ENCODE measurements around the gene HS3ST3A1. TPM values are rescaled to one million over a fixed set of nuclear protein-coding genes. Genes with fewer than 3 reads are reported as not detected.

The HS3ST3A1 gene
- total RNA-seq, 2 experiments from 2014 or later: 0.21 TPM; not detected in 1

- no peaks in the 10 kb centered on the region for H3K9me3 Mint-ChIP-seq (ENCODE audit: low read depth)
- no peaks in the 10 kb centered on the region for H3K36me3 Mint-ChIP-seq
- peaks cover 12% of the 10 kb centered on the region for H3K27me3 Mint-ChIP-seq
- DNase-seq (no peak), ATAC-seq (no peak)
- H3K4me1 Mint-ChIP-seq: no peaks in the 10 kb centered on the region
- CTCF ChIA-PET: no interaction called here
- no peak overlapping the region for H3K4me3 Mint-ChIP-seq
- H3K27ac Mint-ChIP-seq: no peak overlapping the region
Observed at GRCh38 chr17:13626703-13627102, 25.0 kb upstream of the HS3ST3A1 start.

DNA sequence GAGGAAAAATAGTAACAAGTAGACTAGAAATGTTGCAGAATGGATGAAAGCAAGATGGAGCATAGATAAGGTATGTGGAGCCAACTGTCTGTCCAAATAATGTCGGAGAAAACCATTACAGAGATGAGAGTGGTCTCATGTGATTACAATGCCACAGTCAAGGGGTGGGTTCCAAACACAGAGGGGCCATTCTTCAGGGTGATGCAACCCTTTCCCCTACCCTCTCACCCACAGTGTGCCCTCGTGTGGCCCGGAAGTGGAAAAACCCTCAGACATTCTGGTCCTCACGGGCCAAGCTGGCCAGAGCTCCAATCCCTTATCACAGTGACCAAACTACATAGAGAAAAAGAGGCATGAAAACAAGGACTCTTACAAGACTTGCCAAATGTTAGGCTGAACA, 17.7 kb upstream of the HS3ST3A1 start:
- Mint-ChIP-seq H3K27me3 (peaks cover 25% of the 10 kb centered on the region), H3K36me3 (no peaks in the 10 kb centered on the region), H3K4me3 (no peak overlapping the region), H3K9me3 (ENCODE audit: low read depth) (peaks cover 2% of the 10 kb centered on the region), H3K27ac (no peak overlapping the region), H3K4me1 (no peaks in the 10 kb centered on the region)
- ATAC-seq (no peak), DNase-seq (no peak)
- CTCF ChIA-PET: no interaction called here

DNA sequence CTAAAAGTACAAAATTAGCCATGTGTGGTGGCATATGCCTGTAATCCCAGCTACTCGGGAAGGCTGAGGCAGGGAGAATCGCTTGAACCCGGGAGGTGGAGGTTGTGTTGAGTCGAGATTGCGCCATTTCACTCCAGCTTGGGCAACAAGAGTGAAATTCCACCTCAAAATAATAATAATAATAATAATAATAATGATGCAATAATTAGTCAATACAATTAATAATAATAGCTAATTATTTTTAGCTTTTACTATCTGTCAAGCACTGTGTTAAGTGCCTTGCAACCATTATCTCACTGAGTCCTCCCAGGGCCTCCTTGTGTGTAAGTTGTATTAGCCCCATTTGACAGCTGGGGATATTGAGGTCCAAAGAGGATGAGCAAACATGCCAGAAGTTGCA, 14.3 kb upstream of the HS3ST3A1 start:
- ATAC-seq: no peak
- H3K4me3 Mint-ChIP-seq: no peak overlapping the region
- no peak for DNase-seq
- H3K36me3 Mint-ChIP-seq: no peaks in the 10 kb centered on the region
- no peak overlapping the region for H3K27ac Mint-ChIP-seq
- CTCF ChIA-PET: no interaction called here
- no peaks in the 10 kb centered on the region for H3K4me1 Mint-ChIP-seq
- H3K9me3 Mint-ChIP-seq (ENCODE audit: low read depth): peaks cover 2% of the 10 kb centered on the region
- peaks cover 16% of the 10 kb centered on the region for H3K27me3 Mint-ChIP-seq

- no peak overlapping the region for H3K4me3 Mint-ChIP-seq
- DNase-seq (no peak), ATAC-seq (no peak)
- H3K27ac Mint-ChIP-seq: no peak overlapping the region
- H3K36me3 Mint-ChIP-seq: no peaks in the 10 kb centered on the region
- peaks cover 2% of the 10 kb centered on the region for H3K27me3 Mint-ChIP-seq
- CTCF ChIA-PET: no interaction called here
- H3K9me3 Mint-ChIP-seq (ENCODE audit: low read depth): peaks cover under 1% of the 10 kb centered on the region
- no peaks in the 10 kb centered on the region for H3K4me1 Mint-ChIP-seq
Observed at GRCh38 chr17:13609941-13610340, 8.2 kb upstream of the HS3ST3A1 start.

DNA sequence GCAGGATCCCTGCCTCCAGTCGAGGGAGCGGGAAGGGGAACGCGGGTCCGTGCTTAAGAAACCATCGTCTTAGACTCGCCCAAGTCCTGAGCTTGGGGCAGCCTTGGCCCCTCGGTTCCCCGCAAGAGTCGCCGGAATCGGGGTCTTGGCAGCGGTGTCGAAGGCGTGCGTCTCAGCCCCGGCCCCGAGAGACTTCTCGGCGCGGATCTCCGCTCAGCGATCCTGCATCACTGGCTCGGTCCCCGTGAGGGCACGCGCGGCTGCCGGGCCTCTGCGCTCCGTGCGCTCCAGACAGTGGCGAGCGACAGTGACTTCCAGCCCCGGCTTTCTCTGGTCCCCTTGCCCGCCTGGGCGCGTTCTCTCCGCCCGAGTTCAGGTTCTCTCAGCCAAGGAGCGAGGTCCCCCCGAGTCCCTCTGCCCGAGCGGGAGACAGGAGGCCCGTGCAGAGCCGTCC, 380 bp downstream of the HS3ST3A1 start:
- no peaks in the 10 kb centered on the region for H3K9me3 Mint-ChIP-seq (ENCODE audit: low read depth)
- CTCF ChIA-PET: interaction anchor here (1.7 kb wide), 1 partner anchor 701 kb away, joined by 4 read pairs; no protein-coding TSS in a partner anchor
- no peak overlapping the region for H3K4me3 Mint-ChIP-seq
- DNase-seq (no peak), ATAC-seq (peak; percentile 36)
- peaks cover 1% of the 10 kb centered on the region for H3K36me3 Mint-ChIP-seq
- peaks cover 63% of the 10 kb centered on the region for H3K27me3 Mint-ChIP-seq
- peaks cover 8% of the 10 kb centered on the region for H3K4me1 Mint-ChIP-seq
- H3K27ac Mint-ChIP-seq: no peak overlapping the region

GRCh38 chr17:13600475-13601321, 1.0 kb downstream of the HS3ST3A1 start:
- ATAC-seq (no peak), DNase-seq (no peak)
- H3K9me3 Mint-ChIP-seq (ENCODE audit: low read depth): no peaks in the 10 kb centered on the region
- peaks cover 1% of the 10 kb centered on the region for H3K36me3 Mint-ChIP-seq
- H3K27me3 Mint-ChIP-seq: peaks cover 66% of the 10 kb centered on the region
- no peak overlapping the region for H3K27ac Mint-ChIP-seq
- CTCF ChIA-PET: interaction anchor here (1.7 kb wide), 1 partner anchor 702 kb away, joined by 4 read pairs; no protein-coding TSS in a partner anchor
- no peak overlapping the region for H3K4me3 Mint-ChIP-seq
- peaks cover 8% of the 10 kb centered on the region for H3K4me1 Mint-ChIP-seq

DNA sequence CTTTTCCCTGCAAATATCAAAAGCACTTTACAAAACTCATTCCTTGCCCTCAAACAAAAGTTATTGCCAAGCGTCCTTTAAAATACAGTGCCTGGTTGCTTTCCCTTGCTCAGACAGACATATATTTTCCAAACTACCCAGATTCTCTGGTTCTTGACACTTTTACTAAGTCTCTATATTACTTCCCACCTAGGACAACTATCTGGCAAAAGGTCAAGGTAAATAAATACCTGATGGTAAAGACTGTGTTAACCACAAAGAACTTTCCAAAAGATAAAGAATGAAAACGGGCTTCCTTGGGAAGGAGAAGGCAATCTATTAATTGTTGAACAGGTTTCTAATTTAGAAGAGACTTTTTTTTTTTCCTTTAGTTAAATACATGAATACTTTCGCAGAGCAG, 1.9 kb downstream of the HS3ST3A1 start:
- no peak overlapping the region for H3K27ac Mint-ChIP-seq
- DNase-seq: no peak
- H3K4me3 Mint-ChIP-seq: no peak overlapping the region
- peaks cover 71% of the 10 kb centered on the region for H3K27me3 Mint-ChIP-seq
- H3K9me3 Mint-ChIP-seq (ENCODE audit: low read depth): no peaks in the 10 kb centered on the region
- H3K36me3 Mint-ChIP-seq: peaks cover 1% of the 10 kb centered on the region
- peaks cover 12% of the 10 kb centered on the region for H3K4me1 Mint-ChIP-seq
- CTCF ChIA-PET: interaction anchor here (1.7 kb wide), 1 partner anchor 702 kb away, joined by 4 read pairs; no protein-coding TSS in a partner anchor
- no peak for ATAC-seq

- no peak overlapping the region for H3K27ac Mint-ChIP-seq
- no peak overlapping the region for H3K4me3 Mint-ChIP-seq
- H3K36me3 Mint-ChIP-seq: peaks cover 1% of the 10 kb centered on the region
- H3K9me3 Mint-ChIP-seq (ENCODE audit: low read depth): no peaks in the 10 kb centered on the region
- ATAC-seq (no peak), DNase-seq (no peak)
- H3K27me3 Mint-ChIP-seq: peaks cover 69% of the 10 kb centered on the region
- CTCF ChIA-PET: interaction anchor here (5.7 kb wide), 1 partner anchor 703 kb away, joined by 48 read pairs; the partner anchor contains the start of gene HS3ST3B1
- H3K4me1 Mint-ChIP-seq: peaks cover 13% of the 10 kb centered on the region
Observed at GRCh38 chr17:13599168-13599577, 2.6 kb downstream of the HS3ST3A1 start.

DNA sequence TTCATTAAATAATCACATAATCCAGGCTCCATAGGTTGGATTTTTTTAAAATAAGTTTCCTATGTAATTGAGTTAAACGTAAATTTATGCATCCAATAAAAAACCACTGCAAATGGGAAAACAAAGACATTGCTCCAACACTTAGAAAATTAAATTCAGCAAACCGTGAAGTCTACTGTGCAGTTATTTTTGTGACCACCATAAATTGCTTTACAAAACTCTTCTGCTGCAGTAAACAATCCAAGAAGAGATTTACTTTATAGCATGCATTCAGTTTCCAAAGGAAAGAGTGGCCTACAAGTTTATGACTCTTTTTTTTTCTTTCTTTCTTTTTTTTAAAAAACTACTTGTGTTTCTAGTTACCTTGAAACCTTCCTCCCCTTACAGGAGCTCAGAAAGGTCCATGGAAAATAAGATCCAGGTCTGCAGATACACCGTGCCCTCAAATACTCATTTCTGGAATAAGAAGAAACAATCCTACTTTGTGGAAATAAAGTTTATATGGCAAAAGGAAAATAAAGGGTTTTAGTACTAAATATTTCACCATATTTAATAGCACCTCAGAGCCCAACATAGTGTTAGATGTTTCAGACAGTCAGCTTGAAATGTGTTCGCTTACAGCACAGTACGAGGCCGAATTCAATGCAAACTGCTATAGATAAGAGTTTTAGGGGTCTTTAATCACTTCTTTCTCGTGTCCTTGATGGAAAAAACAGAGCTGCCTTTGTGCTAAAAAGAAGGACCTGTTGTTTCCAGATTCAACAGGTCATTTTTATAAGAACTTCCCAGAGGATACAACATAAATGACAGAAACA, 3.2 kb downstream of the HS3ST3A1 start:
- no peak for ATAC-seq
- H3K27ac Mint-ChIP-seq: no peak overlapping the region
- H3K27me3 Mint-ChIP-seq: peaks cover 63% of the 10 kb centered on the region
- H3K36me3 Mint-ChIP-seq: peaks cover 1% of the 10 kb centered on the region
- H3K4me3 Mint-ChIP-seq: no peak overlapping the region
- no peaks in the 10 kb centered on the region for H3K9me3 Mint-ChIP-seq (ENCODE audit: low read depth)
- peaks cover 13% of the 10 kb centered on the region for H3K4me1 Mint-ChIP-seq
- CTCF ChIA-PET: interaction anchor here (0.6 to 5.7 kb wide), 3 partner anchors 704 to 711 kb away, joined by 3 to 48 read pairs (median 3); partner anchors contain the start of gene HS3ST3B1
- no peak for DNase-seq

DNA sequence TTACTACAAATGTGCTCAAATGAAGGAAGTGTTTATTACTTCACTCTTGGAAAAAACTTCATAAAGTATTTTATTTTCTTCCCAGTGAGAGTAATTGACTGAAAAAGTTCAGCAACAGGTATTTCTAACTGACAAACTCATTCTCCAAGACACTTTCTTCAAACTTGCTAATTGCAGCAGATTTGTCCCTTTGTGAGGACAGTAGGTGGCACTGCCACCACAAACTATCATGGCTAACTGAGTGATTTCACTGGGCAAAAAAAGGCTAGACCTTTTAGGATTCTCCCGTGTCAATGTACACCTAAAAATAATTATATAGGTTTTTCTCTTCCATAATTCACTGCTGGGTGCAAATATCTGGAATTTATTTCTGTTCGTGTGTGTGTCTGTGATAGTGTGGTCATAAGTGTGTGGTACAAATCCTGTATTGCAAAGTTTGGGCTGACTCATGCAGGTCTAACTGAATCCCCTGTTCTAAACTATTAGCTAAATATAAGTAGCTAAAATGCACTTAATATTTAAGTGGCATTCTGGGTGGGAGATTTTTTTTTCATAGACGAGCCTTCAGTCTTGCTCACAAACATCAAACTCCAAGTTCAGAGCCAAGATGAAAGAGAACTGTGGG, 3.9 kb downstream of the HS3ST3A1 start:
- Mint-ChIP-seq H3K27ac (no peak overlapping the region), H3K9me3 (ENCODE audit: low read depth) (no peaks in the 10 kb centered on the region), H3K4me1 (peaks cover 13% of the 10 kb centered on the region), H3K36me3 (peaks cover 1% of the 10 kb centered on the region), H3K4me3 (no peak overlapping the region), H3K27me3 (peaks cover 55% of the 10 kb centered on the region)
- ATAC-seq (no peak), DNase-seq (peak; percentile 48)
- CTCF ChIA-PET: interaction anchor here (0.6 to 5.7 kb wide), 4 partner anchors 704 to 1329 kb away, joined by 3 to 48 read pairs (median 4); partner anchors contain the start of gene HS3ST3B1

DNA sequence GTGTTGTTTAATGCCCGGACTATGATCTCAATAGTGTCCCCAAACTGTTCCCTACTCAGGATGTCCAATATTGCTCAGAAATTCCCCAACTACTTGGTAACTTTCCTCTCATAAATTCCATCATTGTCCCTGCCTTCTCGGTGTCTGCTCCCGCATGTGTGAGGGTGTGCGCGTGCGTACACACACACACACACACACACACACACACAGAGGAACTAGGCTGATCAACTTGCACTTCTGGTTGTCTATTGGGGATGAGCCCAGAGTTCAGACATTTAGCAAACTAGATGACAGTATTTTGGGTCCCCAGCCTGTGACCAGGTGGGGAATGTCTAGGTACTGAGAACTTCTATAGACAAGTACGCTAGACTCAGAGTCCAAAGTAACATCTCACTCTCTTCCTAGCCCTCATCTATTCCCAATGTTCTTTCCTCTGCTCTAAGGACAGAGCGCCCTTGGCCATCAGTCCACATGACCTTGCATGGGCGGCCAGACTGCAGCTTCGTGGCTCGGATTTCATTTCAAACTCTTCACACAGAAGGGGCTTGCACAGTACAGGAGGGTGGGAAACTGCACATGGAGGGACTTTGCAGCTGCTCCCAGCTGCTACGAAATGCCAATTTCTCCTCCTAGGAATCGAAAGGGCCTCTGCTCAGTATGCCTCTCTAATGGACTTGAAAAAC, 5.3 kb downstream of the HS3ST3A1 start:
- DNase-seq (no peak), ATAC-seq (no peak)
- Mint-ChIP-seq H3K9me3 (ENCODE audit: low read depth) (no peaks in the 10 kb centered on the region), H3K4me1 (peaks cover 7% of the 10 kb centered on the region), H3K27me3 (peaks cover 44% of the 10 kb centered on the region), H3K4me3 (no peak overlapping the region), H3K27ac (no peak overlapping the region), H3K36me3 (no peaks in the 10 kb centered on the region)
- CTCF ChIA-PET: interaction anchor here (1.0 to 5.7 kb wide), 4 partner anchors 701 to 1330 kb away, joined by 3 to 48 read pairs (median 4); partner anchors contain the start of gene HS3ST3B1

GRCh38 chr17:13595599-13595899, 6.2 kb downstream of the HS3ST3A1 start:
- CTCF ChIA-PET: interaction anchor here (1.0 to 5.7 kb wide), 4 partner anchors 119 to 710 kb away, joined by 3 to 48 read pairs (median 4); partner anchors contain the start of gene HS3ST3B1

More at GRCh38 chr17:13595599-13595899, 6.2 kb downstream of the HS3ST3A1 start:
- DNase-seq (no peak), ATAC-seq (no peak)
- Mint-ChIP-seq H3K27ac (no peak overlapping the region), H3K4me1 (peaks cover 7% of the 10 kb centered on the region), H3K27me3 (peaks cover 42% of the 10 kb centered on the region), H3K36me3 (no peaks in the 10 kb centered on the region), H3K9me3 (ENCODE audit: low read depth) (no peaks in the 10 kb centered on the region), H3K4me3 (no peak overlapping the region)
